ENCODE data around the gene LIME1. TPM values are rescaled to one million over a fixed set of nuclear protein-coding genes. Genes with fewer than 3 reads are reported as not detected.

The LIME1 gene
- total RNA-seq, 1 donor from 2014 or later, result 8.1 TPM

- peaks cover 17% of the 10 kb centered on the region for H3K27me3 Mint-ChIP-seq (ENCODE audit: unreplicated experiment)
- H3K4me1 Mint-ChIP-seq (ENCODE audit: unreplicated experiment), result peaks cover 4% of the 10 kb centered on the region
- no peaks in the 10 kb centered on the region for H3K9me3 Mint-ChIP-seq (ENCODE audit: unreplicated experiment)
- H3K27ac Mint-ChIP-seq (ENCODE audit: unreplicated experiment), result no peak overlapping the region
- H3K4me3 Mint-ChIP-seq (ENCODE audit: unreplicated experiment), result no peak overlapping the region
- no peak for DNase-seq (ENCODE audit: low spot score)
- no peak for TF ChIP-seq CTCF (IDR thresholded peaks at IDR 0.05; ENCODE audit: unreplicated experiment)
- H3K36me3 Mint-ChIP-seq (ENCODE audit: low read depth, unreplicated experiment), result peaks cover 13% of the 10 kb centered on the region
Observed at GRCh38 chr20:63752411-63753101, 16.1 kb downstream of the LIME1 start.

GRCh38 chr20:63753381-63753780 lies 16.9 kb downstream of the LIME1 start:
- Mint-ChIP-seq H3K4me3 (ENCODE audit: unreplicated experiment) (no peak overlapping the region), H3K36me3 (ENCODE audit: low read depth, unreplicated experiment) (peaks cover 13% of the 10 kb centered on the region), H3K9me3 (ENCODE audit: unreplicated experiment) (no peaks in the 10 kb centered on the region), H3K27me3 (ENCODE audit: unreplicated experiment) (peaks cover 19% of the 10 kb centered on the region), H3K27ac (ENCODE audit: unreplicated experiment) (no peak overlapping the region), H3K4me1 (ENCODE audit: unreplicated experiment) (peaks cover 4% of the 10 kb centered on the region)
- no peak for TF ChIP-seq CTCF (IDR thresholded peaks at IDR 0.05; ENCODE audit: unreplicated experiment)
- no peak for DNase-seq (ENCODE audit: low spot score)

GRCh38 chr20:63754008-63754407 lies 17.5 kb downstream of the LIME1 start:
- no peak for DNase-seq (ENCODE audit: low spot score)
- H3K4me1 Mint-ChIP-seq (ENCODE audit: unreplicated experiment), result peaks cover 4% of the 10 kb centered on the region
- no peaks in the 10 kb centered on the region for H3K9me3 Mint-ChIP-seq (ENCODE audit: unreplicated experiment)
- H3K27ac Mint-ChIP-seq (ENCODE audit: unreplicated experiment), result peak overlapping the region; percentile 17
- TF ChIP-seq CTCF (IDR thresholded peaks at IDR 0.05; ENCODE audit: unreplicated experiment), result no peak
- peaks cover 11% of the 10 kb centered on the region for H3K36me3 Mint-ChIP-seq (ENCODE audit: low read depth, unreplicated experiment)
- H3K4me3 Mint-ChIP-seq (ENCODE audit: unreplicated experiment), result peak overlapping the region; percentile 26
- H3K27me3 Mint-ChIP-seq (ENCODE audit: unreplicated experiment), result peaks cover 23% of the 10 kb centered on the region

GRCh38 chr20:63755933-63756647 lies 19.6 kb downstream of the LIME1 start:
- Mint-ChIP-seq H3K4me1 (ENCODE audit: unreplicated experiment) (peaks cover 4% of the 10 kb centered on the region), H3K9me3 (ENCODE audit: unreplicated experiment) (no peaks in the 10 kb centered on the region), H3K27ac (ENCODE audit: unreplicated experiment) (no peak overlapping the region), H3K36me3 (ENCODE audit: low read depth, unreplicated experiment) (peaks cover 22% of the 10 kb centered on the region), H3K27me3 (ENCODE audit: unreplicated experiment) (peaks cover 22% of the 10 kb centered on the region), H3K4me3 (ENCODE audit: unreplicated experiment) (peak overlapping the region; percentile 63)
- DNase-seq (ENCODE audit: low spot score), result no peak
- TF ChIP-seq CTCF (IDR thresholded peaks at IDR 0.05; ENCODE audit: unreplicated experiment), result no peak

DNA sequence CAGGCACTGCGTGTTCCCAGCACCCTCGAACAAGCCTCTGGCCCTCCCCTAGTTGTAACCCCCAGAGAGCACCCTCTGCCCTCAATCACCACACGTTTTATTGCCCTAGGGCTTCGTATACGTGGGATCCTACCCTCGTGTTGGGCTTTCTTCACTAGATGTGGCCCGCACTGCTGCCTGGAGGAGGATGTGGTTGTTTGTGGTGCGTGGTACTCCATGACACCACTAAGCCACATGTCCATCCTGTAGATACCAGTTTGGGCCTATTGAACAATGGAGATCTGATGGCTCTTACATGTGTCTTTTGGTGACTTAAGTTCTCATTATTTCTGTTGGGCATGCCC lies 20.2 kb downstream of the LIME1 start:
- Mint-ChIP-seq H3K27me3 (ENCODE audit: unreplicated experiment) (peaks cover 19% of the 10 kb centered on the region), H3K9me3 (ENCODE audit: unreplicated experiment) (no peaks in the 10 kb centered on the region), H3K27ac (ENCODE audit: unreplicated experiment) (no peak overlapping the region), H3K4me3 (ENCODE audit: unreplicated experiment) (peak overlapping the region; percentile 63), H3K4me1 (ENCODE audit: unreplicated experiment) (peaks cover 4% of the 10 kb centered on the region), H3K36me3 (ENCODE audit: low read depth, unreplicated experiment) (peaks cover 22% of the 10 kb centered on the region)
- no peak for DNase-seq (ENCODE audit: low spot score)
- TF ChIP-seq CTCF (IDR thresholded peaks at IDR 0.05; ENCODE audit: unreplicated experiment), result no peak

All from endothelial cell (in vitro differentiated cells).